ENCODE measurements around the gene SYN1. TPM values are rescaled to one million over a fixed set of nuclear protein-coding genes. Genes with fewer than 3 reads are reported as not detected.

The SYN1 gene
- total and polyA plus RNA-seq, 2 experiments from 2014 or later, result 3.6 to 6.7 TPM

GRCh38 chrX:47658301-47658683 is 38.6 kb upstream of the SYN1 start:
- peaks cover 7% of the 10 kb centered on the region; the same call in 2 of the 3 replicates for H3K9me3 Mint-ChIP-seq

More at GRCh38 chrX:47658301-47658683, 38.6 kb upstream of the SYN1 start:
- no peak overlapping the region for H2AFZ ChIP-seq
- H3K4me3 Mint-ChIP-seq, result peak overlapping the region; percentile 91
- TF ChIP-seq CTCF (conservative IDR thresholded peaks at IDR 0.05; ENCODE audit: low read depth in 2 of 2) (no peak), ZNF331 (CRISPR knock-in tag; IDR thresholded peaks at IDR 0.05; ENCODE audit: low read depth) (no peak), STAT1 (IDR thresholded peaks at IDR 0.05; ENCODE audit: unreplicated experiment) (no peak), REST (IDR thresholded peaks at IDR 0.05; ENCODE audit: unreplicated experiment) (no peak), ETS1 (IDR thresholded peaks at IDR 0.05) (no peak)
- peak overlapping the region; percentile 90 for H3K27ac ChIP-seq (ENCODE audit: low read depth)
- peak overlapping the region; percentile 99 for H3K27ac Mint-ChIP-seq
- H3K4me3 ChIP-seq, result peak overlapping the region; percentile 69
- DNase-seq (ENCODE audit: low spot score) (no peak), ATAC-seq (no peak)
- H3K4me2 ChIP-seq, result peak overlapping the region; percentile 81
- peaks cover 9% of the 10 kb centered on the region for H3K27me3 Mint-ChIP-seq (ENCODE audit: insufficient read depth, low read depth, poor library complexity)
- H3K4me1 ChIP-seq (ENCODE audit: insufficient read depth), result no peaks in the 10 kb centered on the region; the same call in 1 of the 2 replicates
- H3K4me1 Mint-ChIP-seq, result no peaks in the 10 kb centered on the region
- H4K20me1 ChIP-seq (replicated peaks; ENCODE audit: insufficient read depth), result no peaks in the 10 kb centered on the region
- no peaks in the 10 kb centered on the region for H3F3A ChIP-seq (replicated peaks; ENCODE audit: low read depth)
- no peaks in the 10 kb centered on the region for H3K36me3 ChIP-seq (ENCODE audit: insufficient read depth)
- H3K36me3 Mint-ChIP-seq (ENCODE audit: low read depth), result peaks cover 34% of the 10 kb centered on the region
- H3K9me2 ChIP-seq (ENCODE audit: insufficient read depth), result no peaks in the 10 kb centered on the region
- H3K27me3 ChIP-seq (ENCODE audit: insufficient read depth), result peaks cover 12% of the 10 kb centered on the region; the same call in 1 of the 2 replicates
- H3K79me2 ChIP-seq (replicated peaks; ENCODE audit: insufficient read depth), result peaks cover 5% of the 10 kb centered on the region; the same call in 1 of the 2 replicates

Data from GM23338 (cell line).